Measurements from ENCODE around the gene PATL1.
"Not testable (repeated sequence)": the region's sequence is repeated elsewhere in the genome, so short reads cannot be mapped to it uniquely, and the experiment has no call there.

The PATL1 gene, protein sequence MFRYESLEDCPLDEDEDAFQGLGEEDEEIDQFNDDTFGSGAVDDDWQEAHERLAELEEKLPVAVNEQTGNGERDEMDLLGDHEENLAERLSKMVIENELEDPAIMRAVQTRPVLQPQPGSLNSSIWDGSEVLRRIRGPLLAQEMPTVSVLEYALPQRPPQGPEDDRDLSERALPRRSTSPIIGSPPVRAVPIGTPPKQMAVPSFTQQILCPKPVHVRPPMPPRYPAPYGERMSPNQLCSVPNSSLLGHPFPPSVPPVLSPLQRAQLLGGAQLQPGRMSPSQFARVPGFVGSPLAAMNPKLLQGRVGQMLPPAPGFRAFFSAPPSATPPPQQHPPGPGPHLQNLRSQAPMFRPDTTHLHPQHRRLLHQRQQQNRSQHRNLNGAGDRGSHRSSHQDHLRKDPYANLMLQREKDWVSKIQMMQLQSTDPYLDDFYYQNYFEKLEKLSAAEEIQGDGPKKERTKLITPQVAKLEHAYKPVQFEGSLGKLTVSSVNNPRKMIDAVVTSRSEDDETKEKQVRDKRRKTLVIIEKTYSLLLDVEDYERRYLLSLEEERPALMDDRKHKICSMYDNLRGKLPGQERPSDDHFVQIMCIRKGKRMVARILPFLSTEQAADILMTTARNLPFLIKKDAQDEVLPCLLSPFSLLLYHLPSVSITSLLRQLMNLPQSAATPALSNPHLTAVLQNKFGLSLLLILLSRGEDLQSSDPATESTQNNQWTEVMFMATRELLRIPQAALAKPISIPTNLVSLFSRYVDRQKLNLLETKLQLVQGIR

DNA sequence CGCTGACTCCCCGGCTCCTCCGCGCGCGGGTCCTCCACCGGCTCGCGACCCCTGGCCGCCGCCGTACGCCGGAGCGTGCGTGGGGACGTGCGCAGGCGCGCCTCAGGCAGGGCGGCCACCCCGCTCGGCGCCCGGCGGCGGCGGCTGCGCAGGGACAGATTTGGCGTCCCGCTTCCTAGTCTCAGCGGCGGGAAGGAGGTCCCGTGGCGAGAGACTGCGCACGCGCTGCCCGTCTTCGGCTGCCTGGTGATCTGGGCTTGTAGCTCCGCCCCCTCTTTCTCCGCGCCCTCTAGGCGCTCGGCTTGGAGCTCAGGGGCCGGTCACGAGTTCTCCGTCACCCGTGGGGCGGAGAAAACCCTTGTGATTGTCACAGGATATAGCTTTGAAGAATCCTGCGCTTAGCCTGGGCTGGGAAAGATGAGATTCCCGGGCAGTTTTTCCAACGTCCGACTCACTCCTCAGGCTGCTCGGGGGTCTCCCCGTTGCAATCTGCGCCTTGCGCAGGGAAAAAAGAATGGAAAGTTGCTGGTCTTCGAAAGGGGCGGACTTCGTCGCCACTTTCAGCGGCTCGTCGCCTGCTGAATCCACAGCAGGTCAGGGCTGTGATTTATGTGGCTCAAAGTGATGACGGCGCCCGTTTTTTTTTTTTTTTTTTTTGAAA is at the start of gene PATL1:
PATL1 (minus strand) TSS at position 88 of the 661 bp plus-strand sequence. CDS start 142 bp downstream, outside the sequence.
- DNase-seq: peak; percentile 96

DNA sequence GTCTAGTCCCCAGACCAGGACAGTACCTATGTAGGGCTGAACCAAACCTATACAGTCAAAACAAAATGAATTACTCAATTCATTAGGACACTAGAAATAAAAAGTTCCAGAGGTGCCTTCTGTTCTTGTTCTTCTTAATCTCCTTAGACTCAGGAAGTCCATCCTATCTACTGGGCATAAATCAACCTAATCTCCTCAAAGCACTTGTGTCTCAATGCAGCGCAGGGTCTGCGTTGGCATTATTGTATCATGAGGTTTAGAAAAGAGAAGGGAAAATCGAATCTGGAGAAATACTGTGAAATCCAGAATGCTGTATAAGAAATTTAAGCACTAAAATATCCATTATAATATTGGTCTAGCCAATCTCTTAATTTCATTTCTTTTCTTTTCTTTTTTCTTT is 47.2 kb upstream of the PATL1 start:
- no peak for DNase-seq

DNA sequence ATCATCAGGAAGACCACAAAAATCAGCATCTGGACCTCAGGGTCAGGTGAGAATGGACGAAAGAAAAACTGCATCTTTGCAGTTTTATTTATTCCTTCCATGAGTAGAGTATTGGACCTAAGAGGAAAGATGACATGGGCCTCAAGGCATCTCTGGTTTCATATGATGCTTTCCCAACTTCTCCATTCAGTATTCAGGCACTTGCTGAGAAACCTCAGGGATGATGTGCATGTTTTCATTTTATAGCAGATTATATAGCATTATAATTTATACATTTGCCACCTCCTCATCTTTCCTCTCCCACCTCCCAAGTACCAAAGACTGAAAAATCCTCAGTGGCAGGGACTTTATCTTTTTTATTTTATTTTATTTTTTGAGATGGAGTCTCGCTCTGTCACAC is 44.9 kb upstream of the PATL1 start, which contains the start of gene OR10V1:
OR10V1 (minus strand) TSS at position 101 of the 400 bp plus-strand sequence; CDS start at position 101, 0 bp downstream.
- DNase-seq: no peak

DNA sequence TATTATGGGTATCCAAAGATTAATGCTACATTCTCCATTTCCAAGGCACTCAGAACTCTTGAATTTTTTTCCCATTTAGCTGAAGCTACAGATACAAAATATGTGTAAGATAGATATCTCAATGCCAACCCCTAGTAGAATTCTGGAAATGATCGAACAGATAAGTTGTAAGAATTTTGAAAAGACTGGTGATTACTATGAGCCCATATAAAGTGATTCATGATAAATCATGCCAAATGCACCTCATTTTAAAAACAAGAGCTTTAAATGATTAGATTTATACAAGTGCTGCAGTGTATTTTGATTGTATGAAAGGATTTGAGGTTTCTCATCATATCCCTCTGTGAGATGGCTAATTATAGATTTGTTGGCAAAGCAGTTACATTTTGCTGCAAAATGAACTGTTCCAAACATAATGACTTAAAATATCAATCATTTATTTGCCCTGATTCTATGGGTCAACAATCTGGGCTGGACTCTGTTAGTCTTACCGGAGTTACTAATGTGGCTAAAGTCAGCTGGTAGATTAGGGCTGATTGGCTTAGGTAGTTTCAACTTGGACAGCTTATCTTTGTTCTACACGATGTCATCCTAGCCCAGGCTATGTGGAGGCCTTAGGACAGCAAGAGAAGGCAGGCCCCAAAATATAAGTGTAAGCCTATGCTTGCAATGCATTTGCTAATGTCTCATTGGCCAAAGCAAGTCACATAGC is 41.5 kb upstream of the PATL1 start:
- no peak for DNase-seq

DNA sequence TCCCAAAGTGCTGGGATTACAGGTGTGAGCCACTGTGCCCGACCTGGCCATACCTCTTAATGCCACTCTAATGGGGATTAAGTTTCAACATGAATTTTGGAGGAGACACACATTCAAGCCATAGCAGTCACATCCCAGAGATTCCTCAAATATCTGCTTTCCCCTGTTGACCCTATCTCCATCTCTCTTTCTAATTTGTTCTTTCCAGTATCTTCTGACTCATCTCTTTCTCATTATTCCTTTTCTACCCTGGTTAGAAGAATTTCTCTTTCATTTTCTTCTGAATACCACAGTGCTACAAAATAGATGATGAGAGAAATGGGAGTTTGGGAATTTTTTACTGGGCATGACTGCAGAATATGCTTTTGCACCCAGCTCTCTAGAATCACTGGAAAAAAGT is 39.7 kb upstream of the PATL1 start:
- DNase-seq: no peak

DNA sequence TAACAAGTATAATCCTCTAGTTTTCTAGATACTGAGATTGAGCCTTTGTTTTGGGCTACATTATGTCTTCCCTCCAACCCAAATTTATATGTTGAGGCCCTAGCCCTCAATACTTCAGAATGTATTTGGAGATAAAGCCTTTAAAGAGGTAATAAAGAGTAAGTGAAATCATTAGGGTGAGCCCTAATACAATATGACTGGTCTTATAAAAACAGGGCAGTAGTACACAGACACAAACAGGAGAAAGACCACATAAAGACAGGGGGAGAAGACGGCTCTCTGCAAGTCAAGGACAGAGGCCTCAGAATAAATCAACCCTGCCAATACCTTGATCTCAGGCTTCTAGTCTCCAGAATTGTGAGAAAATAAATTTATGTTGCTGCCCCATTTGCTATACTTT is 38.5 kb upstream of the PATL1 start:
- no peak for DNase-seq

DNA sequence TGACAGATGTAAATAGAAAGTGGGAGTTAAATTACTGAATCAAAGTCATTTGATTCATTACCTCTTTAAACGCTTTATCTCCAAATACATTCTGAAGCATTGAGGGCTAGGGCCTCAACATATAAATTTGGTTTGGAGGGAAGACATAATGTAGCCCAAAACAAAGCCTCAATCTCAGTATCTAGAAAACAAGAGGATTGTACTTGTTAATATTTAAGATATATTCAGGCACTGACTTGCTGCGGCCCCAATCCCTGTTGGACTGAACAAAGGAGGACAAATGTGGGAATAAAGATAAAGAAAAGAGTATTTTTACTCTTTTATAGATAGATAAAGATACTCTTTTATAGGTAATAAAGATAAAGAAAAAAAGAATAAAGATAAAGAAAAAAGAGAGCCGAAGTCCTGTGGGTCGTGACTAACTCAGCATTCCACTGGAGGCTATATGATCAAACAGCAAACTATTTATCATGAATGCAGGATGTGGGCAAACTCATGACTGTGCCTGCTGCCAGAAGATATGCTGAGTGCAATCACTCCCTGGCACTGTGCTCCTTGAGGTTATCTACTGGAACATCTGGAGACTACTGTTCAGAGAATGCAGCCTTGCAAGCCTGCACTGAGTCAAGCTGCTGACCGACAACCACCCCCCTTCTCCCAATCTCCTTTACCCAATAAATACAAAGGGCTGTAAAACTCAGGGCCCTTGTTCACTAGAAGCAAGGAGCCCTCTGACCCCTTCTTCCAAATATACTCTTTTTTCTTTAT is 37.9 kb upstream of the PATL1 start:
- DNase-seq: peak; percentile 77

DNA sequence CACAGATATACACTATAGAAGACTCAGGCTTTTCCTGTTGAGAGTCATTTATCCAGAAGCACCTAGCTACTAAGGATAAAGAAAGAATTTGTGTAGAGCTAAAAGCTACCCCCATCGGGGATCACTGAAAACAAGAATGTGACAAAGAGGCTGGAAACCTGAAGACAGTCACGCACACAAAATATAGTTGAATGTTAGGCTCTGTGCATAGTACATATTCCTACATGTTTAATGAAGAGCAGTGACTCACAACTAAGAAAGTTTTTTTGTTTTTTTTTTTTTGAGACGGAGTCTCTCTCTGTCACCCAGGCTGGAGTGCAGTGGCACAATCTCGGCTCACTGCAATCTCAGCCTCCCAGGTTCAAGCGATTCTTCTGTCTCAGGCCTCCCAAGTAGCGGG is 36.5 kb upstream of the PATL1 start:
- DNase-seq: no peak

DNA sequence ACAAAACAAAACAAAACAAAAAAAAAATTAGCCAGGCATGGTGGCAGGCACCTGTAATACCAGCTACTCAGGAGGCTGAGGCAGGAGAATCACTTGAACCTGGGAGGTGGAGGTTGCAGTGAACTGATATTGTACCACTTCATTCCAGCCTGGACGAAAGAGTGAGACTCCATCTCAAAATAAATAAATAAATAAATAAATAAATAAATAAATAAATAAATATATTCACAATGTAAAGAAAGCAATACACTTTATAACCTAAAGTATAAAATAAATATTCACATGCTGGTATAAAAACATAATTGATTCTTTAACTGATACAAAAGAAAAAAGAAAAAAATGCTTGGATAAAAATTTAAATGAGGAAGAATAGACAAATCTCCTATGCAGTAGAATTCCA is 34.7 kb upstream of the PATL1 start:
- not testable (repeated sequence) for DNase-seq

DNA sequence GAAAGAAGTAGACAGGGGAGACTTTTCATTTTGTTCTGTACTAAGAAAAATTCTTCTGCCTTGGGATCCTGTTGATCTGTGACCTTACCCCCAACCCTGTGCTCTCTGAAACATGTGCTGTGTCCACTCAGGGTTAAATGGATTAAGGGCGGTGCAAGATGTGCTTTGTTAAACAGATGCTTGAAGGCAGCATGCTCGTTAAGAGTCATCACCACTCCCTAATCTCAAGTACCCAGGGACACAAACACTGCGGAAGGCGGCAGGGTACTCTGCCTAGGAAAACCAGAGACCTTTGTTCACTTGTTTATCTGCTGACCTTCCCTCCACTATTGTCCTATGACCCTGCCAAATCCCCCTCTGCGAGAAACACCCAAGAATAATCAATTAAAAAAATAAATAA is 31.3 kb upstream of the PATL1 start:
- DNase-seq: not testable (repeated sequence)

DNA sequence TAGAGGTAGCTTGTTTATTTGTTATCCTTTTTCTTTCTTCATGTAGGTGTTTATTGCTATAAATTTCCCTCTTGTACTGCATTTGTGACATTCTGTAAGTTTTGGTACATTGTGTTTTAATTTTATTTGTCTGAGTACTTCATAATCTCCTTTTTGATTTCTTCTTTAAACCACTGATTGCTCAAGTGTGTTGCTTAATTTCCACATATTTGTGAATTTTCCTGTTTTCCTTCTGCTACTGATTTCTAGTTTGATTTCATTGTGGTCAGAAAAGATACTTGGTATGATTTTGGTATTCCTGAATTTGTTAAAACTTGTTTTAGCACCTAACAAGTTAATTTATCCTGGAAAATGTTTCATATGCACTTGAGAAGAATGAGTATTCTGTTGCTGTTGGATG is 29.7 kb upstream of the PATL1 start:
- DNase-seq: no peak

DNA sequence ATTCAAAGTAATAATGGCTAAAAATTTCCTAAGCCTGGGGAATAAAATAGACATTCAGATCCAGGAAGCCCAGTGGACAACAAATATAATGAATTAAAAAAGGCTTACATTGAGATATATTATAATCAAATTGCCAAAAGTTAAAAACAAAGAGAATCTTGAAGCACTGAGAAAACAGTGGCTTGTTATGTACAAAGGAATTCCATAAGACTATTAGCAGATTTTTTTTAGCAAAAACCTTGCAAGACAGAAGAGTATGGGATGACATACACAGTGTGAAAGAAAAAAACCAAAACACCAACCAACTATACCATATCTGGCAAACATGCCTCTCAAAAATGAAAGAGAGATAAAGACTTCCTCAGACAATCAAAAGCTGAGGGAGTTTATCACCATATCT is 24.1 kb upstream of the PATL1 start:
- DNase-seq: no peak

DNA sequence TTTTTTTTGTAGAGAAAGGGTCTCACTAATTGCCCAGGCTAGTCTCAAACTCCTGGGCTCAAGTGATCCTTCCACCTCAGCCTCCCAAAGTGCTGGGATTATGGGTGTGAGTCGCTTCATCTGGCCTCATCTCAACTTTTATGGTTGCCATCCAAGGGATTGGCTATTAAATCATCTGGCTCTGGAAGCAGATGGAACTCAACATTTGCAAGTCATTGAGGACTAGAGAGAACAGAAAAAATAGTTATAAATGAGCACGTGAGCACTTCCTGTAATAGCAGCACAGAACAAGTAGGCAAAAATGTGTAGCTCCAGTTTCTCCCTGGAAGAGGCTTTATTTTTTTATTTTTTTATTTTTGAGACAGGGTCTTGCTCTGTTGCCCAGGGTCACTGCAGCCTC is 22.3 kb upstream of the PATL1 start:
- DNase-seq: no peak

DNA sequence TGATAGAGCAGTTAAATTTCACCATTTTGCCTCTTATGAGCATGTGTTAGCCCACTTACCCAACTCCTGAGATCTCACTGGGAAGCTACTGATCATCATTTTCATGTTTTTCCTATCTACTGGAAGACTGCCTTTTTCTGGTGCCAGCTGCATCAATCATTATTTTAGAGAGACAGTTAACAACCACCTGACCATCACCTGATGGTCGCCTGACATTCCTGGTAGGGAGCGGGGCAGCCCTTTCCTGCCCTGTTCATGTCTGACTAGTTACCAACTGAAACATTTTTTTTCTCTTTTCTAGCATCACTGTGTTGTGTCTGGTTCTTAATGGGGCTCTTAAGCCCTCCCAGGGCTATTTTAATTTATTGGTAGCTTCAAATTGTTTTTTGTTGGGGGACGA is 20.2 kb upstream of the PATL1 start:
- no peak for DNase-seq

DNA sequence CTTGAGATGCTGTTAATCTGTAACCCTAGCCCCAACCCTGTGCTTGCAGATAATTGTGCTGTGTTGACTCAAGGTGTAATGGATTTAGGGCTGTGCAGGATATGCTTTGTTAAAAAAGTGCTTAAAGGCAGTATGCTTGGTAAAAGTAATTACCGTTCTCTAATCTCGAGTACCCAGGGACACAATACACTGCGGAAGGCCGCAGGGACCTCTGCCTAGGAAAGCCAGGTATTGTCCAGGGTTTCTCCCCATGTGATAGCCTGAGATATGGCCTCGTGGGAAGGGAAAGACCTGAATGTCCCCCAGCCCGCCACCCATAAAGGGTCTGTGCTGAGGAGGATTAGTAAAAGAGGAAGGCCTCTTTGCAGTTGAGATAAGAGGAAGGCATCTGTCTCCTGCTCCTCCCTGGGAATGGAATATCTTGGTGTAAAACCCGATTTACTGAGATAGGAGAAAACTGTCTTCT is 12.5 kb upstream of the PATL1 start:
- not testable (repeated sequence) for DNase-seq

DNA sequence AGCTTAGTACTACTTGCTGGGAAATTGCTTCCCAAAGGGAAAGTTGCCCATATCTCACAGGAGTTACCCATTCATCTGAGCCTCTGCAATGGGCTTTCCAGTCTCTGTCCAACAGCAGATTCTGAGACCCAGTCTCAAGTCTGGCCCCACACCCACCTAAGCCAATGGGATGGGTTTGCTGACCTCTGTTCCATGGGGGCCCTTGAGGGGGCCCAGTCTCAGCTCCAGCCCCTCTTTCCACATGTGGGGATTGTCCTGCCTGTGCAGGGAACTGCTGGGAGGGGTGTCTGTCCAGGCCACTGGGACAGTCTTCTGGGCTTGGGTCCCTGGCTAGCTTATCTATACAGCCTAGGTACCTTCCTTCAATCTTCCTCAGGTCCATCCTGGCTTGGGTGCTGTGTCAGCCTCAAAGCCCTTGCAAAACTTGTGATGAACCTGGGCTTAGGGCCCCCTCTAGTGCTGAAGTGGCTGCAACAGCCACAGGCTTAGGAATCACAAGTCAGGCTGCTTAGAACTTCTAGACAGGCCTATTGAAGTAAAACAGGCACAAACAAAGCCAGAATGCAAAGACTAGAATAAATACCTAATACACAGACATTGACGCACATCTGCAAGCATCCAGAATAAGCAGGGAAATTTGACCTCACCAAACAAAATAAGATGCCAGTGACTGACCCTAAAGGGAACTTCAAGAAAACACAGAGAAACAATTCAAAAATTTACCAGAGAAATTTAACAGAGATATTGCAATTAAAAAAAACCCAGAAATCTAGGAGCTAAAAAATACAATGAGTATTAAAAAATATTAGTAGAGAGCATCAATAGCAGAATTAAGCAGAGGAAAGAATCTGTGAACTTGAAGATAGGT is 11.7 kb upstream of the PATL1 start:
- DNase-seq: peak; percentile 37

DNA sequence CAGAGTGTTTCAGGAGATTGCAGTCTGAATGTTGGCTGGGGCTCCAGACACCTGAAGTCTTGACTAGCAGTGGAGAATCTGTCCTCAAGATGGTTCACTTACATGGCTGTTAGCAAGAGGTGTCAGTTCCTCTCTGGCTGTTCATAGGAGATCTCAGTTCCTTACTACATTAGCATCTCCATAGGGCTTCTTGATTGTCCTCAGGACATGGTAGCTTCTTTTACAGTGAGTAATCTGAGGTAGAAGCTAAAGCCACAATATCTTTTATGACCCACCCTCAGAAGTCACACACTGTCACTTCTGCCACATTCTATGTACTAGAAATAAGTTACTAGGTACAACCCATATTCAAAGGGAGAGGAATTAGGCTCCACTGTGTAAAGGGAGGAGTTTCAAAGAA is 10.5 kb upstream of the PATL1 start:
- no peak for DNase-seq

DNA sequence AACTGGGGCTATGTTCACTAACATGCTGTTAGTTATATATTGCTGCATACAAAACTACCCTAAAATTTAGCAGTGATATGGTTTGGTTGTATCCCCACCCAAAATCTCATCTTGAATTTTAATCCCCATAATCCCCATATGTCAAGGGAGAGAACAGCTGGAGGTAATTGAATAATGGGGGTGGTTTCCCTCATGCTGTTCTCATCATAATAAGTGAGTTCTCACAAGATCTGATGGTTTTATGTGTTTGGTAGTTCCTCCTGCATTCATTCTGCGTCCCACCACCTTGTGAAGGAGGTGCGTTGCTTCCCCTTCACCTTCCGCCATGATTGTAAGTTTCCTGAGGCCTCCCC is 10.0 kb upstream of the PATL1 start:
- DNase-seq: no peak

DNA sequence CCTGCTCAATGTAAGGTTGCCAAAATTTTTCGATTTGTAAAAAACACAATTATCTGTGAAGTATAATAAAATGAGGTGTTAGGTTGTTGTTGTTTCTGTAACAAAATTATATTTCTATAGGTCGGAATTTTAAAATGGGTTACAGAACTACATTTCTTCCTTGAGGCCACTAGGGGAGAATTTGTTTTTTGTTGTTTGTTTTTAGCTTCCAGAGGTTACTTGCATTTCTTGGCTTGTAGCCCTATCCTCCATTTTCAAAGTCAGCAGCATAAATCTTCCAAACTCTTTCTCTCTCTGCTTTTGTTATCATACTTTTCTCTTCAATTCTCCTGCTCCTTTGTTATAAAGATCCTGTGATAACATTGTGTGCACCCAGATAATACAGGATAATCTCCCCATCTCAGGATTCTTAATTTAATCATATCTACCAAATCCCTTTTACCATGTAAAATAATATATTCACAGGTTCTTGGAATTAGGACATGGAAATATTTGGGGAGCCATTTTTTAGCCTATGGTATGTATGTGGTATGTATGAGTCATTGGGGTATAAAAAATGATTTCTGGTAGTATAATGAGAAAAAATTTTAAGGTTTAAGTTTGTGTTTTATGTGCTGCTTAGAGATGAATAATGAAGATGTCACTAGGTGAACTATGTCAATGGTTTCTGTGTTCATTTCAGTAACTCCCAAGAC is 9.4 kb upstream of the PATL1 start:
- no peak for DNase-seq

DNA sequence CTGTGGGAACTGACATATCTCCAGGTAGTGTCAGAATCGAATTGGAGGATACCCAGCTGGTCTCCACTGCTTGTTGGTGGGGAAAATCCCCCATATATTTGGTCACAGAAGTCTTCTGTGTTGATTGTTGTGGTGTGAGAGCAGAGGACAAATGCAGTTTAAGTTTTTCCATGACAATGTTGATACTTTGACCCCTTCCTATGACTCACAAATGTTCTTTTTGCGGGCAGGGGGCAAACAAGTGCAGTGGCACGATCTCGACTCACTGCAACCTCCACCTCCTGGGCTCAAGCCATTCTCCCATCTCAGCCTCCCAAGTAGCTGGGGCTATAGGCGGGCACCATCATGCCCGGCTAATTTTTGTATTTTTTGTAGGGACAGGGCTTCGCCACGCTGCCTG is 7.4 kb upstream of the PATL1 start:
- DNase-seq: no peak

Data from T1000 (cell line).